ENCODE data around the gene MSH3. TPM values are rescaled to one million over a fixed set of nuclear protein-coding genes. Genes with fewer than 3 reads are reported as not detected.
A peak's percentile ranks its signal among the peaks of the same experiment; 100 is the strongest.
"Not testable (repeated sequence)": the region's sequence is repeated elsewhere in the genome, so short reads cannot be mapped to it uniquely, and the experiment has no call there.

The MSH3 gene
- total RNA-seq, 1 experiment from 2014 or later, result 32.5 TPM

DNA sequence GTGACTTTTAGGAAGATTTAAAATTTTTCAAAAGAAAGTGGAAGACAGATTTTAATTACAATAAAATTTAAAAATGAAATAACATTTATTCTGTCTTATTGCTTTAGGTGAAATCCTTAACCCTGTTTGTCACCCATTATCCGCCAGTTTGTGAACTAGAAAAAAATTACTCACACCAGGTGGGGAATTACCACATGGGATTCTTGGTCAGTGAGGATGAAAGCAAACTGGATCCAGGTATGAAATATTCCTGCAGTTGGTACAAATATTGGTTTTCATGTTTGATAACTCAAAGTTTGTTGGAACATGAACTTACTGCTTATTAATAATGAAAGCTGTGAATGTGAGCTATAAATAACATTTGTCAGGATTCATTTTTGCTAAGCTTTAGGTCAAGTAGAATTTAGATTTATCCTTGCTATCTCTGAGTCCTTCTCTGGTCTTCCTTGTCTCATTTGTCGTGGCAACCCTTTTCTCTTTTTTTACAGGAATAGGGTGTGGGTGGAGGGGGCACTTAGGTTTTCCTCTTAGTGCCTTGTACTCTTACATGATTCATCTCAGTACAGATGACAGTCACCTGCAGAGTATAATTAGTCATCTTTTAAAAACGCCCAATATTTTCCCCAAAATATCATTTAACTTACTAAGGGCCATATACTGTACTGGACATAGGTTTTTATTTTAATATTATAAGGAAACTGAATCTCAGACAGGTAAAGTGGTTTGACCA lies 210.4 kb downstream of the MSH3 start:
- Histone ChIP-seq H3K27ac (no peak overlapping the region), H3K4me3 (no peak overlapping the region), H3K27me3 (no peaks in the 10 kb centered on the region), H3K4me1 (no peaks in the 10 kb centered on the region), H3K9me3 (replicated peaks) (no peaks in the 10 kb centered on the region), H3K36me3 (peaks cover 13% of the 10 kb centered on the region; the same call in 1 of the 2 replicates)
- DNase-seq, result no peak

DNA sequence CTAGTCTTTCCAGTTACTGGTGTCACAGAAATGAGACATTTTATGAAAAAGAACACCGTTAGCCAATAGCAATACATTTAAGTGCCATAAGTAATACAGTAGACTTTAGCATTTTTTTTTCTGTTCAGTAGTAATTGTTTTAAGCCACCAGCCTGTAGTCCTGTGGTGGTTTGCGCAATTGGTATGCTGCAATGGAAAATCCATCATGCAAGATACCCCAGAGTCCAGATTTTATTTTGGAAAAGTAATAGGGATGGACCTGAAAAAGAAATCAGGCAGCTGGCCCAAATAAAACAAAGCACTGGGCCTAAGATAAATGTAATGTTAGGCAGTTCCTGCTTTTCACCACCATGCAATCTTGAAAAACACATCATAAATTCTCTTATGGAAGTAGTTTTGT lies 211.1 kb downstream of the MSH3 start:
- Histone ChIP-seq H3K4me1 (no peaks in the 10 kb centered on the region), H3K27ac (no peak overlapping the region), H3K36me3 (peaks cover 13% of the 10 kb centered on the region; the same call in 1 of the 2 replicates), H3K9me3 (replicated peaks) (no peaks in the 10 kb centered on the region), H3K4me3 (no peak overlapping the region), H3K27me3 (no peaks in the 10 kb centered on the region)
- DNase-seq, result no peak

DNA sequence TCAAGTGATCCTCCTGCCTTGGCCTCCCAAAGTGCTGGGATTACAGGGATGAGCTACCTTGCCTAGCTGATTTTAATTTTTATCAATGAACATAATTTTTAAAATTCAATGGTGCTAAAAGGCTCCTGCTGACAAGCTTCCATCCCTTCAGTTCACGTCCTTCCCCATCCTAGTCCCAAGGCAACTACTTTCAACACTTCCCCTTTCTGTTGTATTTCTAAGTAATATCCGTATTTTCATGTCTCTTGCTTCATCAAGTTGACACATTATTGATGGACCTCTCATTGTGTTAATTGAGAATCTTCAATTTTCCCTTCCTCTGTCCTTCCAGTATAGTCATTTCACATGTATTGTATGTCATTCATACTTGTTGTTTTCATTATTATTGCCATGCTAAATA lies 211.9 kb downstream of the MSH3 start:
- Histone ChIP-seq H3K4me3 (no peak overlapping the region), H3K4me1 (no peaks in the 10 kb centered on the region), H3K9me3 (replicated peaks) (no peaks in the 10 kb centered on the region), H3K27me3 (no peaks in the 10 kb centered on the region), H3K36me3 (peaks cover 13% of the 10 kb centered on the region; the same call in 1 of the 2 replicates), H3K27ac (no peak overlapping the region)
- no peak for DNase-seq

GRCh38 chr5:80867233-80867632 lies 212.8 kb downstream of the MSH3 start:
- DNase-seq, result no peak
- Histone ChIP-seq H3K36me3 (peaks cover 10% of the 10 kb centered on the region; the same call in 1 of the 2 replicates), H3K4me1 (no peaks in the 10 kb centered on the region), H3K27me3 (no peaks in the 10 kb centered on the region), H3K4me3 (no peak overlapping the region), H3K27ac (no peak overlapping the region), H3K9me3 (replicated peaks) (no peaks in the 10 kb centered on the region)

DNA sequence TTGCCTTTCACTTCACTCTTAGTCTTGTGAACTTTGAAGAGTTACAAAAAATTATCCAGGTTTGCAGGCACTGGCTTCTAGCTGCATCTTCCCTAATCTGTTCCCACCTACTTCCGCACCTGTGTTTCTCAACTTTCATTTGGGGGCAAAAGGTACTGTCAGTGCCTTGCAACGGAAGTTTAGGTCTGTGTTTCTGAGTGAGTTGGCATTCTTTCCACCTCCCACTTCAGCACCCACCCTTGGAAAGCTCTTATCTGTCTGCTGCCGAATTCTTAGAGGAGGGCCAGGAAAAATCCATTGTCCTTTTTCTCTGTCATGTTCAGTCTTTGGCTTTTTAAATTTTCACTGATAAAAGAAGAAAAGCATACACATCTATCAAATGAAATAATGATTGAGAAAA lies 216.0 kb downstream of the MSH3 start:
- H3K27ac ChIP-seq, result no peak overlapping the region
- no peaks in the 10 kb centered on the region for H3K27me3 ChIP-seq
- no peaks in the 10 kb centered on the region for H3K9me3 ChIP-seq (replicated peaks)
- no peak overlapping the region for H3K4me3 ChIP-seq
- peaks cover 15% of the 10 kb centered on the region for H3K36me3 ChIP-seq
- H3K4me1 ChIP-seq, result no peaks in the 10 kb centered on the region
- no peak for DNase-seq

- Histone ChIP-seq H3K9me3 (replicated peaks) (no peaks in the 10 kb centered on the region), H3K4me3 (no peak overlapping the region), H3K27ac (no peak overlapping the region), H3K4me1 (no peaks in the 10 kb centered on the region), H3K36me3 (peaks cover 18% of the 10 kb centered on the region), H3K27me3 (no peaks in the 10 kb centered on the region)
- DNase-seq, result no peak
Measured at GRCh38 chr5:80871541-80871961, 217.1 kb downstream of the MSH3 start.

- Histone ChIP-seq H3K27ac (no peak overlapping the region), H3K9me3 (replicated peaks) (no peaks in the 10 kb centered on the region), H3K27me3 (no peaks in the 10 kb centered on the region), H3K36me3 (peaks cover 13% of the 10 kb centered on the region), H3K4me1 (no peaks in the 10 kb centered on the region), H3K4me3 (no peak overlapping the region)
- DNase-seq, result no peak
Measured at GRCh38 chr5:80874162-80874561, 219.7 kb downstream of the MSH3 start.

GRCh38 chr5:80877592-80877991 lies 223.1 kb downstream of the MSH3 start:
- DNase-seq, result no peak
- Histone ChIP-seq H3K27ac (no peak overlapping the region), H3K27me3 (no peaks in the 10 kb centered on the region), H3K4me1 (no peaks in the 10 kb centered on the region), H3K4me3 (no peak overlapping the region), H3K9me3 (replicated peaks) (no peaks in the 10 kb centered on the region), H3K36me3 (peaks cover 13% of the 10 kb centered on the region)

DNA sequence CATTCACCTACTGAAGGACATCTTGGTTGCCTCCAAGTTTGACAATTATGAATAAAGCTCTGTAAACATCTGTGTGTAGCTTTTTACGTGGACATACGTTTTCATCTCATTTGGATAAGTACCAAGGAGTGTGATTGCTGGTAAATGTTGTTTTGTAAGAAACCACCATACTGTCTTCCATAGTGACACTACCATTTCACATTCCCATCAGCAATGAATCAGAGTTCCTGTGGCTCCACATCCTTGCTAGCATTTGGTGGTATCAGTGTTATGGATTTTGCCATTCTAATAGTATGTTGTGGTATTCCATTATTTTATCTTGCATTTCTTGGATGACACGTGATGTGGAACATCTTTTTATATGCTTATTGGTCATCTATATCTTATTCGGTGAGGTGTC lies 227.3 kb downstream of the MSH3 start:
- no peak for DNase-seq
- H3K4me3 ChIP-seq, result no peak overlapping the region
- no peaks in the 10 kb centered on the region for H3K9me3 ChIP-seq (replicated peaks)
- no peaks in the 10 kb centered on the region for H3K27me3 ChIP-seq
- no peak overlapping the region for H3K27ac ChIP-seq
- peaks cover 2% of the 10 kb centered on the region; the same call in 1 of the 2 replicates for H3K36me3 ChIP-seq
- peaks cover 5% of the 10 kb centered on the region; the same call in 1 of the 2 replicates for H3K4me1 ChIP-seq

DNA sequence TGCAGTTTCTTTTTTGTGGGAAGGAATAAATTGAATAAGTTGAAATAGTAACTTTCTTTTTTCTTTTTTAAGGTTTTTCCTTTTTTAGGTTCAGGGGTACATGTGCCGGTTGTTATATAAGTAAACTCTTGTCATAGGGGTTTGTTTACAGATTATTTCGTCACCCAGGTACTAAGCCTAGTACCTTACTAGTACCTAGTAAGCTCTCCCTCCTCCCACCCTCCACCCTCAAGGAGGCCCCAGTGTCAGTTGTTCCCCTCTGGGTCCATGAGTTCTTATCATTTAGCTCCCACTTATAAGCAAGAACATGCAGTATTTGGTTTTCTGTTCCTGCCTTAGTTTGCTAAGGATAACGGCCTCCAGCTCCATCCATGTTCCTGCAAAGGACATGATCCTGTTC lies 228.9 kb downstream of the MSH3 start:
- H3K36me3 ChIP-seq; DNase-seq; H3K27me3 ChIP-seq; H3K4me3 ChIP-seq; H3K27ac ChIP-seq; H3K4me1 ChIP-seq; H3K9me3 ChIP-seq (replicated peaks): not testable (repeated sequence)

DNA sequence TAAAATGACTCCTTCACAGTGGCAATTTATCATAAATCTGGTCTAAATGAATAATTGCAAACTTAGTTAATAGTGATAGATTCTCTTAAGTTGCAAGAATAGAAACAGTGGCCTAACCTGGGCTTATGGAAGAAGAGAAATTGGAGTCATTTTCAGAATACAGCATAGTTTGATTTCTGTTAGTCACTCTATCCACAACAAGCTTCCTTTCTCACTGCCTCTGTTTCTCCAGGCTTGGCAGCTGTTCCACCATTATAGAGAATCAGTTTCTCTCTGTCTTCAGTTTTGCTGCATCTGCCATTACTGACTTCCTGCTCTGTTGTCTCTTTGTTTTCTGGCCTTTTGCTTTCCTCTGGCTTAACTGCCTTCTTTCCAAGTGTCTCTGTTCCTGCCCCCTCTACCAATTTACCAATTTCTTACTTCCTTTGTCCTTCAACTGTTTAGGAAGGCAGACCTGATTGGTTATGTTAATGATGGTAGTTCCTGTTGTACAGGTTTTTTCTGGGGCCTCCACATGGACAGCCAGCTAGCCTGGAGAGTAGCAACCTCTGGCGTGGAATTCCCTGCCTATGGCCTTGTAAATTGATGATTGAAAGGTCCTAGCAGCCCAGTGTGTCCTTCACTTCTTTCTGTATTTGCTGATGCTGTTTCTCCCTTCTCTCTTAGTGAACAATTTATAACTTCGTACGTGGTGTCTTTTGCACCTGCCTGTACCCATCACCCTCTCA lies 229.8 kb downstream of the MSH3 start:
- H3K36me3 ChIP-seq, result peaks cover 1% of the 10 kb centered on the region; the same call in 1 of the 2 replicates
- DNase-seq, result peak in 1 of 2 experiments; percentile 24

DNA sequence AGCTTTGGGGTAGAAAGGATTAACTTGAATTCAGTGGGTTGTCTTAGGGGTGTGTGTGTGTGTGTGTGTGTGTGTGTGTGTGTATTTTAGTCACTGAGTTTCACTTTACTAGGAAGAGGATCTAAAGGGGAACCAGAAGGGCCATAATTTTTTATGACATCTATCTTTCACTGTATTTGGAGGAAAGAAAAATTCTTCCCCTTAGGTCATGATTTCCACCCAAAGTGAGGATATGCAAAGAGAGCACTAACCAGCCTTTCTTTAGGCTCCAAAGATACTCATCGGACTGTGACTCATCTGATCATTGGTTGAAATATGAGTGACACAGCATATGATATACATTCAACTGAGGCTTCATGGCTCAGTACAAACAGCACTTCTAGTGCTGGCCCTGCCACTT lies 230.5 kb downstream of the MSH3 start:
- peaks cover 2% of the 10 kb centered on the region; the same call in 1 of the 2 replicates for H3K36me3 ChIP-seq
- H3K4me1 ChIP-seq, result peaks cover 5% of the 10 kb centered on the region; the same call in 1 of the 2 replicates
- no peak for DNase-seq
- H3K4me3 ChIP-seq, result no peak overlapping the region
- H3K27ac ChIP-seq, result no peak overlapping the region
- H3K9me3 ChIP-seq (replicated peaks), result no peaks in the 10 kb centered on the region
- H3K27me3 ChIP-seq, result no peaks in the 10 kb centered on the region

More for the DNA sequence above, 229.8 kb downstream of the MSH3 start:
- no peak overlapping the region for H3K27ac ChIP-seq
- H3K4me1 ChIP-seq, result peaks cover 5% of the 10 kb centered on the region; the same call in 1 of the 2 replicates
- no peaks in the 10 kb centered on the region for H3K9me3 ChIP-seq (replicated peaks)
- no peak overlapping the region for H3K4me3 ChIP-seq
- H3K27me3 ChIP-seq, result no peaks in the 10 kb centered on the region

DNA sequence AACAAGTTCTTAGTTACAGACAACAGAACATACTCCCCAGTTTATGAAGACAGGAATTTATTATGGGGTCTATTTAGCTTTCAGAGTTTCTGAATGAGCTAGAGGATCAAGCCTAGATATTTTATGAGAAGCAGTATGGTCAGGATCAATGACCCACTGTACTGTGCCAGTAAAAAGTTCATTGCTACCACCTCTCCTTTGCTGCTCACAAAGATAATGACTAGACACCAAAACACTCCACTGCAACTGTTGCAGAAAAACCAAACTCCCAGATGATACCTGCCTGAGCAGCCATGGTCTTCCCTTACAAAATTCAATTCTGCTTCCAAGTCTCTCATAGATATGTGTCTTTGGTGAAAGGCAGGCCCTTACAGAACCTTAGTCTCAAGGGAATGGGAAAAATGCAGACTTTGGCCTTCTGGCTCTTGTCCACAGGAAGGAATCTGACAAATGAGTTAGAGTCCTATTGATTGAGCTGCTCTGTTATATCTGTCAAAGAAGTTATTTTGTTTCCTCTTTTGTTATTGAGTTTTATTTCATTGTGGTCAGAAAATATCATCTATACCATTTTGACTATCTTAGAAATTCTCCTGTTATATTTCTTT lies 231.0 kb downstream of the MSH3 start:
- no peak overlapping the region for H3K27ac ChIP-seq
- peaks cover under 1% of the 10 kb centered on the region; the same call in 1 of the 2 replicates for H3K9me3 ChIP-seq (replicated peaks)
- H3K4me3 ChIP-seq, result no peak overlapping the region
- DNase-seq, result peak in 1 of 2 experiments; percentile 20
- peaks cover 5% of the 10 kb centered on the region; the same call in 1 of the 2 replicates for H3K4me1 ChIP-seq
- peaks cover 4% of the 10 kb centered on the region for H3K36me3 ChIP-seq
- no peaks in the 10 kb centered on the region for H3K27me3 ChIP-seq

- Histone ChIP-seq H3K4me1 (peaks cover 13% of the 10 kb centered on the region), H3K9me3 (replicated peaks) (peaks cover 6% of the 10 kb centered on the region; the same call in 1 of the 2 replicates), H3K4me3 (no peak overlapping the region), H3K27me3 (no peaks in the 10 kb centered on the region), H3K36me3 (peaks cover 13% of the 10 kb centered on the region), H3K27ac (no peak overlapping the region)
- no peak for DNase-seq
Measured at GRCh38 chr5:80894083-80894482, 239.6 kb downstream of the MSH3 start.

GRCh38 chr5:80895523-80895922 lies 241.1 kb downstream of the MSH3 start:
- H3K27me3 ChIP-seq, result no peaks in the 10 kb centered on the region
- H3K4me1 ChIP-seq, result peaks cover 13% of the 10 kb centered on the region
- DNase-seq, result peak; percentile 13 to 50
- peaks cover 6% of the 10 kb centered on the region; the same call in 1 of the 2 replicates for H3K9me3 ChIP-seq (replicated peaks)
- H3K4me3 ChIP-seq, result no peak overlapping the region
- H3K27ac ChIP-seq, result no peak overlapping the region
- H3K36me3 ChIP-seq, result peaks cover 8% of the 10 kb centered on the region
